HG03025 (cell line): ENCODE results near the gene ZCCHC24.

Experiments
- ATAC-seq: cut with Tn5 transposase; IDR thresholded peaks from one replicate; pipeline ENCODE4 v1.9.1; 2021; ENCODE audit warnings: mild to moderate bottlenecking, moderate library complexity; ENCODE audit not compliant: unreplicated experiment, low FRiP score

ZCCHC24 gene

DNA sequence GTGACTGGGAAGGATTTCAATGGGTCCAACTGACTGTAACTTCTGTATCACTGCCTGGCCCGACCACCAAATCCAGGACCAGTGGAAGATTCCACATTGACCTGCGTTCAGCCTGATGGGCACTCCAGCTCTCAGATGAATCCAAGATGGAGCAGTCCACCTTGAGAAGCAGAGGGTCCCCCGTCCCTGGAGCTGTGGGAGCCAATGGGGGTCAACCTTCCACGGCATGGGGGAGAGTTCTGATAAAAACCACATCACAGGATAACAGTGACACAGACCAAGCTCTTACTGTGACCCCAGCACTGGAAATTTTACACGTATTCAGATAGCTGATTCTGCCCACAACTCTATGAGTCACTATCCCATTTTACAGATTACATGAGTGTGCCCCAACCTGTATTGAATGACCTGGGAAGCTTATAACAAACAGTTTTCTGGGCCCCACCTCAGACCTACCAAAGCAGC lies 11.2 kb downstream of the ZCCHC24 start:
- ATAC-seq = no peak

- no peak for ATAC-seq
These were observed 11.9 kb downstream of the ZCCHC24 start for GRCh38 chr10:79433324-79434222.

- no peak for ATAC-seq
These were observed 13.3 kb downstream of the ZCCHC24 start for GRCh38 chr10:79431891-79432831.

GRCh38 chr10:79431428-79431827 lies 14.0 kb downstream of the ZCCHC24 start:
- ATAC-seq = no peak

- no peak for ATAC-seq
These were observed 14.5 kb downstream of the ZCCHC24 start for GRCh38 chr10:79430936-79431335.

- no peak for ATAC-seq
These were observed 15.0 kb downstream of the ZCCHC24 start for GRCh38 chr10:79430325-79430905.

DNA sequence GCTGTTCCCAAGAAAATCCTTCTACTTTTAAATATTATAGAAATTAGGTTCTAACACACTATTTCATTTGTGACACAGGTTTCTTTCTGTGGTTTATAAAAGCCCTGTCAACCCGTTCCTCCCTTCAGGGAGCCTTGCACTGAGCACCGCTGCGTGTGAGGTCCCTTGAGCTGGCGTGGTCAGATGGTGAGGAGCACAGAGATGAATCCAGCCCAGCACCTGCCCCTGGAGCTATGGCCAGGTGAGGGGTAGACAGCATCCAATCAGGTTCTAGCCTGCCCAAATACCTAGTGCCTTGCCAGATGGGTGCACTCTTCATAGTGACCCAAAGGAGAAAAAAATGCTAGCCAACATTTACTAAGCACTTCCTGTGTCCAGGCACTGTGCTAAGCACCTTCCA lies 15.7 kb downstream of the ZCCHC24 start:
- ATAC-seq = no peak

- ATAC-seq = no peak
These were observed 17.5 kb downstream of the ZCCHC24 start for GRCh38 chr10:79427965-79428364.

DNA sequence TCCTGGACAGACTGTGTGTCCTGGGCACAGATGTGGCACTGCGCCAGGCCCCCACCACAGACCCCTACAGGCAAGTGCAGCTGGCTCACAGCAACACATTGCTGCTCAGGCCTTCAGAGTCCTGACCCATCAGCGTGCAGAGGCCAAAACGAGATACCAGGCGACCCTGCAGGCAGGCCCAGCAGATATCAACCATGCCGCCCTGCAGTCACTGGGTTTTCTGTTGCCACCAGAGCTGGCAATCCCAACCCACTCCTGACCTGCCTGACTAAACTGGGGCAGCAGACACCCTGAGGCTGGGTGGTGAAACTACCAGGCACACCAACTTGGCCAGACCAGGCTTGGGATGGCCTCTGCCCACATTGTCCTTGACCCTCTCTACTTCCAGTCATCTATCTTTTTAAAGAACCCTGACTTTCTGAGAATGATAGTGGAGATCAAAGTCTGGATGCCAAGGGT lies 20.3 kb downstream of the ZCCHC24 start:
- no peak for ATAC-seq

DNA sequence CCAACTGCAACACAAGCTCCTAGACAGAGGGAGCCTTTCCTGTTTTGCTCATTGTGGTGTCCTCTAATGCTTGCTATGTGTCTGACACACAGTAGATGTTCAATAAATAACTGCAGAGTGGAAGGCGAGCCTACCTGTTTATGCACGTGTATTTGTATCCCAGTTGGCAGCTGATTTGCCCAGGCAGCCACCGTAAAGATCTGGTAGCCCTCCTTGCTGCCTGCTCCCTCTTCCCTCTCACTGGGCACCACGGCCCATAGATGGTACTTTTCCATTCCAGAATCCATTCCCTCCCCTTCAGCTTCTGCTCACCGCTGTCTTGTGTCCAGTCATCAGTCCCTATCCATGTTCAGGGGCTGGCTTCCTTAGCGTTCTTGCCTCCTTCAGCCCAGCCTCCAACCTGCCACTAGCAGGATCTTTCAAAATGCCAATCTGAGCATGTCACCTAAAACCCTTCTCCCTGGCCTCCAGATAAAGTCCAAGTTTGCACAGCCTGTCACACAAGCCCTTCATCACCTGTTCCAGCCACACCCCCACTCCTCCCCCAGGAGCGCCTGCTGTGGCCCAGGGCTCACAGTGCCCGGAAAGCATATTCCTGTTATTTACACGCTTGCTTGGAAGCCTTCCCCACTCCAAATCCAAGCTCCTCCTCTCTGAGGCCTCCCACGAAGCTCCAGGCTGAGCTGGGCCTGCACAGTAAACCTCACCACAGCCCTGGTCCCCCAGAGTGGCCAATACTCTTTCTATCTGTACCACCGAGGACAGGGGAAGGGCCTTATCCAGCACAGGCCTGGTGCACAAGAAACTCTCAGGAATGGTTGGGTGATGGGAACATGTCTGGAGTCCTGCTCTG lies 21.0 kb downstream of the ZCCHC24 start:
- no peak for ATAC-seq

DNA sequence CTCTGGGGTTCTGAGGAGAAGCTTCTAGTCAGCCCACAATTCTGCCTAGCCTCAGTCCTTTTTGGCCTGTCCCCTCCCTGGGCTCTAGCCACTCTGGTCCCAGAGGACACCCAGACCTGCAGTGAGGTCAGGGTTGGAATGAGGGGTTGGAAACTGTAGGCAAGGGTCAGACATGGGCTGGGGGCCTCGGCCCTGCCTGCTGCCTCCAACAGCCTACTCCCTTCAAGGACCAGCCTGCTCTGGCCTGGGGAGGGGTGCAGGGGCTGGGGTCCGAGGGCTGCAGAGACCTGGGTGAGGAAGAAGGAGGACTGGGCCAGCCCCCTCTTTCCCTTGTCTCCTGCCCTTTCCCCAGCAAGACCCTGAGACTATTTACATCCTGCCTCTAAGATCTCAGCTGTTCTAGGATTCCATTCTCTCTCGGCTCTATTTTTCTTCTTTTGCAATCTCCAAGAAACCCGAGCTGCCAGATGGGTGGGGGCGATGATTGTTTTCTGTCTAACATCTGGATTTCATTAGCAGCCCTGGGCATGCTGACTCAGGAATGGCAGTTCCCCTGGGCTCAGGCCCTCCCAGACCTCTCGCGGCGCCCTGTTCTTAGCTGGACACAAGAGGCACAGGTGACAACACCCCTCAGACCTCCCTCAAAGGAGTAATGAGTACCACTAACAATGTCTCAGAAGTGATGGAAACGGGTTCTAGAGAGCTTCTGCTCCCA lies 23.1 kb downstream of the ZCCHC24 start:
- ATAC-seq = no peak

DNA sequence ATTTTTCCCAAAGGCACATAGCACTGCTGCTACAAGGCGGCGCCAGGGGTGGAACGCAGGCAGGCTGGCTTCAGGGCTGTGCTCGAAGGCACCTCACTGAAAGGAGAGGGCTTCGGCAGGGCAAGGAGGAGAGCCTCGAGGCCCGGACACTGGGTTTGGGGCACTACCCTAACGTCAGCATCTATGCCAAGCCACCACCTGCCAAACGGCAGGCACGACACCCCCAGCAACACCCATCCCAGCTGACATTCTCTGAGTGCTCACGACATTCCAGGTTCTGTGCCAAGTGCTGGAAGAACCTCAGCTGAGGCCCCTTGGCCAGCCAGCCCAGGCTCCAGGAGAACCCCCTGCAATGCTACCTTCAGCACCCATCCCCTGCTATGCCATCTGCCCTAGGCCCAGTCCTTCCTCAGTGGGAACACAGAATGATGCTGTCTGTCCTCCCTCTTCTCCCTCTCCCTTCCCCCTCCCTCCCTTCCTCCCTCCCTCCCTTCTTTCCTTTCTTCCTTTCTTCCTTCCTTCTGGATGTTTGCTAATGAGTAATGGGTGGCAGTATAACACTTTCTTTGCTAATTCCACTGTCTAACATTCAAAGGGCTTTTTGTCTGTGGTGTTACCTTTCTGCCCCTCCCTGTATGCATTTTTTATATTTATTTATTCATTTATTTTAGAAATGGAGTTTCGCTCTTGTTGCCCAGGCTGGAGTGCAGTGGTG lies 24.3 kb downstream of the ZCCHC24 start:
- ATAC-seq = no peak

- no peak for ATAC-seq
These were observed 26.4 kb downstream of the ZCCHC24 start for GRCh38 chr10:79418886-79419595.

DNA sequence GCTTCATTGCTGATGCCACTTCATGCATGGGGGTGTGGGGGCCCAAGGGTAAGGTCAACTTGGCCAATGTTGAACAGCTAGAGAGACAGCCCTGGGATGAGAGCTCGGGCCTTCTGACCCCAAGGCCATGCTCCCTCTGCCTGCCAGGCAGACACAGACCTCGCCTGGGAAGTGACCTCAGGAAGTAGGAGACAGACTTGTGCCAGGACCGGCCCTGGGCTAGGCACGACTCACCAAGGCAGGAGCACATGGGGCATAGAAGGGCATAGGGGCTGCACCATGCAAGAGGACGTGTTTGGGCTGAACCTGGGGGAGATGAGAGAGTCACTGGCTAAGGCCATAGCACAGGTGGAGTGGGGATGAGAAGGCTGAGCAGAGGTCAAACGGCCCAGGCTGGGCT lies 27.1 kb downstream of the ZCCHC24 start:
- ATAC-seq = no peak

GRCh38 chr10:79417731-79418130 lies 27.7 kb downstream of the ZCCHC24 start:
- no peak for ATAC-seq

- no peak for ATAC-seq
These were observed 28.2 kb downstream of the ZCCHC24 start for GRCh38 chr10:79417266-79417665.

DNA sequence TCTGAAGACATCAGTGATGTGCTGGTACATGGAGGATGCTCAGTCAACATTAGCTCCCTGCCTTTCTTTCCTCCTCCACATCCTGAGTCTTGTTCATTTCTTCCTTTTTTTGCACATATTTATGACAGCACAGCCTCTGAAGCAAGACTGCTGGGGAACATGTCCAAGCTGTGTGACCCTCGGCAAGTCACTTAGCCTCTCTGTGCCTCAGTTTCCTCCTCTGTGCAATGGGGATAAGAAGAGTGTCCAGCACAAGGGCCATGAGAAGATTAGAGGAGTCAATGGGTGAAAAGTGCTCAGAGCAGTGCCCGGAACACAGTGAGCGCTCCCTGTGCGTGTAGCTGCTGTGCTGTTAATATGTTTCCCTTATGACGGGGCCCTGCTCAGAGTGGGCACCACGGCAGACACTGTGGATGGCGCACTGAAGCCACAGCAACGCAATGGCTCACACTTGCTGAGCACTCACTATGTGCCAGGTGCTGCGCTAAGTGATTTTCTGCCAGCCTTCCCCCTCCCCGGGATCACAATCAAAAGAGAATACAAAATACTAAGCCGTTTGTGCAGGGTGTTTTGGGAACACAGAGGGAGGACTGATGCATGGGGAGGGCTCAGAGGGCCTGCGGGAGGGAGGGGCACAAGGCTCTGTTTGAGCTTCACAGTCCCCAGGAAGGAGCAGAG lies 28.7 kb downstream of the ZCCHC24 start:
- ATAC-seq = no peak
